ENCODE data around the gene CFL2.

Gene CFL2

DNA sequence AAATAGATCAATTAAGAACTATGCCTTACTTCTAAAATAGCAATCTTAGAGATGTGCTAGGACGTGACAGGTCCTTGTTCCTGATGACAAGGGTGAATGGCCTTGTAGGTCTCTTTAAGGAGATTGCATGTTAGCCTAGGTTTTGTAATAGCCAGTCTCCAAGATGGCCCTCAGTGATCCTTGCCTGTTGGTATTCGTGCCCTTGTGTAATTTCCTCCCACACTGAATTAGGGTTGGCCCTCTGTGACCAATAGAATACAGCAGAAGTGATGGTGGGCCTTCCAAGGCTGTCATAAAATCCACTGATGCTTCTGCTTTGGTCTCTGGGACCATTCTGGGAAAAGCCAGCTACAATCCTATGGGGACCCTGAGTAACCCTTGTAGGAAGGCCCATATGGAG lies 46.3 kb downstream of the CFL2 start:
- DNase-seq: no peak

GRCh38 chr14:34667007-34667406 lies 47.4 kb downstream of the CFL2 start:
- DNase-seq: no peak

DNA sequence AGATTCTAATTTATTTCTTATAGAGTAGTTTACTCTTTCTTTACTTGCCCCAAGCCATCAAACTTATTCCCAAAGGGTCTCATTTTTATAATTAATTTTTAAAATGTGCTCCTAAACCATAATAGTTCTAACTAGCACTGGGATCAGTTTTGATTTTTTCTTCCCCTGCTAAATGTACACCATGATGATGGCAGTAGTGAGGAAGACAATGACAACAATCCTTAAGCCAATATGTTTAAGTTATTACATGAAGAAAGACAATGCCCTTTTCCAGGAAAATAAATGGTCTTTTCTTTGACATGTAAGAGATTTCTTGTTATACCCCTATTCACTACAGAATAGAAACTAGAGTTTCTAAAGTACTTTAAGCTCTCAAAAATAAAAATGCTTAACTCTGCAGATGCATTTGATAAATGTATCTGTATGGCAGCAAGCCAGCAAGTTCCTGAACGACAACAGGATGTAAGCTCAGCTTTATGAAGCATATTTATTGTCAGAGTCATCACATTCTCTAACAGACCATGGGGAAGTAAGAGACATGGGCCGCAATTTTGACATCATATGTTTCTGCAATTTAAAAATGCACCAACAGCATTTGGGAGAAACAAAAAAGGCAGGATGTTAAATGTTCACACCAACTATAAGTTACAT lies 48.5 kb downstream of the CFL2 start:
- DNase-seq: peak in 1 of 4 experiments; percentile 3

- DNase-seq: no peak
These were observed 51.8 kb downstream of the CFL2 start for GRCh38 chr14:34662561-34663088.

- no peak for DNase-seq
These were observed 53.6 kb downstream of the CFL2 start for GRCh38 chr14:34660796-34661195.

All from activated naive CD4-positive, alpha-beta T cell (primary cell).